Measurements from ENCODE around the gene BRF1. TPM values are rescaled to one million over a fixed set of nuclear protein-coding genes. Genes with fewer than 3 reads are reported as not detected.

Gene BRF1
- polyA plus RNA-seq, 1 of the 3 experiments (the other 2 are of a cell fraction): 15.7 TPM

DNA sequence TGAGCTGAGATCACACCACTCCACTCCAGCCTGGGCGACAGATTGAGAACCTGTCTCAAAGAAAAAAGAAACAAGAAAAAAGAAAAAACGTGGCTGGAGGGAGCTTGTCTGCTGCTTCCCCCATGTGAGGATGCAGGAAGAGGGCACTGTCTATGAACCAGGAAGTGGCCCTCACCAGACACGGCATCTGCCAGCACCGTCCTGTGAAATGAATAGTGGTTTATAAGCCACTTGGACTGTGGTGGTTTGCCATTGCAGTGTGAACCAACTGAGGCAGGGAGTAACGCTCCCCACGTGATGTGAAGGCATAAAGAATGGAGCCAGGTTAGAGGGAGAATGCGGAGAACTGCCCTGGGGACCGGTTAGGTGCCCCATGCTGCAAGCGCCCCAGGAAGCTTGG lies 4.5 kb upstream of the BRF1 start:
- DNase-seq: no peak
- H3K27me3 ChIP-seq (ENCODE audit: insufficient read depth): no peaks in the 10 kb centered on the region
- no peaks in the 10 kb centered on the region for H3K9me2 ChIP-seq
- H3K36me3 ChIP-seq (replicated peaks in 1 of 2; ENCODE audit: control insufficient read depth in 1 of 2, insufficient read depth in 2 of 2, low read length in 1 of 2): no peaks in the 10 kb centered on the region
- no peak overlapping the region for H3K4me3 ChIP-seq (ENCODE audit: low read depth in 2 of 2, low read length in 1 of 2)
- H3K4me2 ChIP-seq: no peak overlapping the region
- H3K9me3 ChIP-seq: no peaks in the 10 kb centered on the region
- no peaks in the 10 kb centered on the region for H4K20me1 ChIP-seq (ENCODE audit: insufficient read depth)
- no peaks in the 10 kb centered on the region for H3K79me2 ChIP-seq (ENCODE audit: insufficient read depth)
- no peak overlapping the region for H3K9ac ChIP-seq
- peaks cover 0 to 3% of the 10 kb centered on the region in 2 experiments; a peak in 1 of 4 replicates for H3K4me1 ChIP-seq (ENCODE audit: control insufficient read depth in 1 of 2, insufficient read depth in 2 of 2, low read depth in 1 of 2, low read length in 1 of 2)
- 82% methylated on average over 8 of the region's 9 CpGs for WGBS (ENCODE audit: low lambda C conversion rate)
- no peak for TF ChIP-seq MEF2A (IDR thresholded peaks at IDR 0.05; ENCODE audit: borderline replicate concordance, low read depth)
- no peak for TF ChIP-seq TCF12 (IDR thresholded peaks at IDR 0.05)
- no peak for TF ChIP-seq RAD21 (IDR thresholded peaks at IDR 0.05; ENCODE audit: low read length)
- TF ChIP-seq CHD2 (IDR thresholded peaks at IDR 0.05; ENCODE audit: low read length, partially characterized antibody): no peak
- TF ChIP-seq NFIC (IDR thresholded peaks at IDR 0.05; ENCODE audit: borderline replicate concordance): no peak
- TF ChIP-seq, protein P1, sequence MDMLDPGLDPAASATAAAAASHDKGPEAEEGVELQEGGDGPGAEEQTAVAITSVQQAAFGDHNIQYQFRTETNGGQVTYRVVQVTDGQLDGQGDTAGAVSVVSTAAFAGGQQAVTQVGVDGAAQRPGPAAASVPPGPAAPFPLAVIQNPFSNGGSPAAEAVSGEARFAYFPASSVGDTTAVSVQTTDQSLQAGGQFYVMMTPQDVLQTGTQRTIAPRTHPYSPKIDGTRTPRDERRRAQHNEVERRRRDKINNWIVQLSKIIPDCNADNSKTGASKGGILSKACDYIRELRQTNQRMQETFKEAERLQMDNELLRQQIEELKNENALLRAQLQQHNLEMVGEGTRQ (IDR thresholded peaks at IDR 0.05; ENCODE audit: borderline replicate concordance, low read depth, low read length): no peak
- TF ChIP-seq ELF1 (IDR thresholded peaks at IDR 0.05): no peak
- no peak for TF ChIP-seq GATA2 (CRISPR knock-in tag; IDR thresholded peaks at IDR 0.05)
- TF ChIP-seq RCOR1 (IDR thresholded peaks at IDR 0.05; ENCODE audit: low read length): no peak
- TF ChIP-seq TAF1 (IDR thresholded peaks at IDR 0.05; ENCODE audit: borderline replicate concordance, low read depth, low read length): no peak
- TF ChIP-seq FOXJ3 (CRISPR knock-in tag; IDR thresholded peaks at IDR 0.05): no peak
- TF ChIP-seq, protein P2, sequence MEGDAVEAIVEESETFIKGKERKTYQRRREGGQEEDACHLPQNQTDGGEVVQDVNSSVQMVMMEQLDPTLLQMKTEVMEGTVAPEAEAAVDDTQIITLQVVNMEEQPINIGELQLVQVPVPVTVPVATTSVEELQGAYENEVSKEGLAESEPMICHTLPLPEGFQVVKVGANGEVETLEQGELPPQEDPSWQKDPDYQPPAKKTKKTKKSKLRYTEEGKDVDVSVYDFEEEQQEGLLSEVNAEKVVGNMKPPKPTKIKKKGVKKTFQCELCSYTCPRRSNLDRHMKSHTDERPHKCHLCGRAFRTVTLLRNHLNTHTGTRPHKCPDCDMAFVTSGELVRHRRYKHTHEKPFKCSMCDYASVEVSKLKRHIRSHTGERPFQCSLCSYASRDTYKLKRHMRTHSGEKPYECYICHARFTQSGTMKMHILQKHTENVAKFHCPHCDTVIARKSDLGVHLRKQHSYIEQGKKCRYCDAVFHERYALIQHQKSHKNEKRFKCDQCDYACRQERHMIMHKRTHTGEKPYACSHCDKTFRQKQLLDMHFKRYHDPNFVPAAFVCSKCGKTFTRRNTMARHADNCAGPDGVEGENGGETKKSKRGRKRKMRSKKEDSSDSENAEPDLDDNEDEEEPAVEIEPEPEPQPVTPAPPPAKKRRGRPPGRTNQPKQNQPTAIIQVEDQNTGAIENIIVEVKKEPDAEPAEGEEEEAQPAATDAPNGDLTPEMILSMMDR (IDR thresholded peaks at IDR 0.05): no peak
- TF ChIP-seq, protein P3, sequence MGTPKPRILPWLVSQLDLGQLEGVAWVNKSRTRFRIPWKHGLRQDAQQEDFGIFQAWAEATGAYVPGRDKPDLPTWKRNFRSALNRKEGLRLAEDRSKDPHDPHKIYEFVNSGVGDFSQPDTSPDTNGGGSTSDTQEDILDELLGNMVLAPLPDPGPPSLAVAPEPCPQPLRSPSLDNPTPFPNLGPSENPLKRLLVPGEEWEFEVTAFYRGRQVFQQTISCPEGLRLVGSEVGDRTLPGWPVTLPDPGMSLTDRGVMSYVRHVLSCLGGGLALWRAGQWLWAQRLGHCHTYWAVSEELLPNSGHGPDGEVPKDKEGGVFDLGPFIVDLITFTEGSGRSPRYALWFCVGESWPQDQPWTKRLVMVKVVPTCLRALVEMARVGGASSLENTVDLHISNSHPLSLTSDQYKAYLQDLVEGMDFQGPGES (IDR thresholded peaks at IDR 0.05; ENCODE audit: low read depth, low read length): no peak
- TF ChIP-seq, protein P4, sequence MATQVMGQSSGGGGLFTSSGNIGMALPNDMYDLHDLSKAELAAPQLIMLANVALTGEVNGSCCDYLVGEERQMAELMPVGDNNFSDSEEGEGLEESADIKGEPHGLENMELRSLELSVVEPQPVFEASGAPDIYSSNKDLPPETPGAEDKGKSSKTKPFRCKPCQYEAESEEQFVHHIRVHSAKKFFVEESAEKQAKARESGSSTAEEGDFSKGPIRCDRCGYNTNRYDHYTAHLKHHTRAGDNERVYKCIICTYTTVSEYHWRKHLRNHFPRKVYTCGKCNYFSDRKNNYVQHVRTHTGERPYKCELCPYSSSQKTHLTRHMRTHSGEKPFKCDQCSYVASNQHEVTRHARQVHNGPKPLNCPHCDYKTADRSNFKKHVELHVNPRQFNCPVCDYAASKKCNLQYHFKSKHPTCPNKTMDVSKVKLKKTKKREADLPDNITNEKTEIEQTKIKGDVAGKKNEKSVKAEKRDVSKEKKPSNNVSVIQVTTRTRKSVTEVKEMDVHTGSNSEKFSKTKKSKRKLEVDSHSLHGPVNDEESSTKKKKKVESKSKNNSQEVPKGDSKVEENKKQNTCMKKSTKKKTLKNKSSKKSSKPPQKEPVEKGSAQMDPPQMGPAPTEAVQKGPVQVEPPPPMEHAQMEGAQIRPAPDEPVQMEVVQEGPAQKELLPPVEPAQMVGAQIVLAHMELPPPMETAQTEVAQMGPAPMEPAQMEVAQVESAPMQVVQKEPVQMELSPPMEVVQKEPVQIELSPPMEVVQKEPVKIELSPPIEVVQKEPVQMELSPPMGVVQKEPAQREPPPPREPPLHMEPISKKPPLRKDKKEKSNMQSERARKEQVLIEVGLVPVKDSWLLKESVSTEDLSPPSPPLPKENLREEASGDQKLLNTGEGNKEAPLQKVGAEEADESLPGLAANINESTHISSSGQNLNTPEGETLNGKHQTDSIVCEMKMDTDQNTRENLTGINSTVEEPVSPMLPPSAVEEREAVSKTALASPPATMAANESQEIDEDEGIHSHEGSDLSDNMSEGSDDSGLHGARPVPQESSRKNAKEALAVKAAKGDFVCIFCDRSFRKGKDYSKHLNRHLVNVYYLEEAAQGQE (IDR thresholded peaks at IDR 0.05; ENCODE audit: low read depth, low read length): no peak
- ChIA-PET CTCF (interaction anchor here (1.1 kb wide), 1 partner anchor 9 kb away, joined by 3 read pairs; the partner anchor contains the start of gene PACS2), POLR2A (interaction anchor here (1.3 kb wide), 1 partner anchor 13 kb away, joined by 3 read pairs; no protein-coding TSS in a partner anchor)
- no peak overlapping the region for H3K27ac ChIP-seq (ENCODE audit: low read depth in 2 of 2, low read length in 1 of 2)
- H2AFZ ChIP-seq (ENCODE audit: low read depth): no peak overlapping the region
- peaks cover 3% of the 10 kb centered on the region for H3F3A ChIP-seq (replicated peaks; ENCODE audit: insufficient read depth)

Data from SK-N-SH (cell line).